GM18511 (cell line): ENCODE results near the gene AP2B1.

Source experiments
- ATAC-seq: cut with Tn5 transposase; IDR thresholded peaks from one replicate; pipeline ENCODE4 v1.9.1; 2021; ENCODE audit warnings: mild to moderate bottlenecking, moderate library complexity; ENCODE audit not compliant: unreplicated experiment

The AP2B1 gene

GRCh38 chr17:35621768-35622167 lies 34.6 kb downstream of the AP2B1 start:
- ATAC-seq, result no peak

- ATAC-seq, result no peak
Observed at GRCh38 chr17:35627417-35627816, 40.3 kb downstream of the AP2B1 start.

DNA sequence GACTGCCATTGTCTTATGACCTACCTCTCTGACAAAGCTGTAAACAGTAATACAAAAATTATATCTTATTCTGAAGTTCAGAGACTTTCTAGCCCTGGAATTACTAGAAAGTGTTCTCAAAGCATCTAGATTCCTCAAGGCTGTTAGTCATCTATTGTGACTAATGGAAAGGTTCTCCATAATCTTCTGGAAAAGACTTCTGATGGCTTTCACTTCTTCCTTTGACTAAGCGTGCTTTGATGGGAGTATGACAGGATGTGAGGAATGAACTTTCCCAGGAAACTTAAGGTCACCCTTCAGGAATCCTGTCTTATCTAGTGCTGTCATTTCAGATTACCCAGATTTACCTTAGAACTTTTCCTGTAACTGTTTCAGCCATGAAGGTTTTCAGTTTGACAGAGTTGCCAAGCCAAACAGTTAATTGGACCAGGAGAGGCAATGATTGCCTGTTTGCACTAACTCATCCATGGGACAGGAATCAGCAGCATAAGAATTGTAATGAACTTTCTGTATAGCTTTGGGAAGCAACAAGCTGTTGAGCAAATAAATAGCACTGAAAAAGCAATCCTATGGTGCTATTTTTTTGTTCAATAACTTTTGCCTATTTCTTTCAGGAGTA lies 43.5 kb downstream of the AP2B1 start:
- no peak for ATAC-seq

DNA sequence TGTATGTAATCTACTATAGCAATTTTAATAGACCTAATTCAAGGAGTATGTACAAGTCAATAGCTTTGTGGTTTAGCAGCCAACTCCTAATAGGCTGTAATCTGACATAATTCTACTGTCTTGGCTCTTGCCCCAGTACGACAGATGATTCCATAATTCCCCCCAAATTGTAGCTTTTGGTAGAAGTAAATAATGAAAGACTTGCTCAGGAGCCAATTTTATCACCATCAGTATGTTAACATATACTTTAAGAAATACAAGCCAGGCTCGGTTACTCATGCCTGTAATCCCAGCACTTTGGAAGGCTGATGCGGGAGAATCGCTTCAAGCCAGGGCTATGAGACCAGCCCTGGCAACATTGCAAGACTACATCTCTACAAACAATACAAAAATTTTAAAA lies 53.9 kb downstream of the AP2B1 start:
- no peak for ATAC-seq

GRCh38 chr17:35645923-35646322 lies 58.8 kb downstream of the AP2B1 start:
- ATAC-seq, result no peak

DNA sequence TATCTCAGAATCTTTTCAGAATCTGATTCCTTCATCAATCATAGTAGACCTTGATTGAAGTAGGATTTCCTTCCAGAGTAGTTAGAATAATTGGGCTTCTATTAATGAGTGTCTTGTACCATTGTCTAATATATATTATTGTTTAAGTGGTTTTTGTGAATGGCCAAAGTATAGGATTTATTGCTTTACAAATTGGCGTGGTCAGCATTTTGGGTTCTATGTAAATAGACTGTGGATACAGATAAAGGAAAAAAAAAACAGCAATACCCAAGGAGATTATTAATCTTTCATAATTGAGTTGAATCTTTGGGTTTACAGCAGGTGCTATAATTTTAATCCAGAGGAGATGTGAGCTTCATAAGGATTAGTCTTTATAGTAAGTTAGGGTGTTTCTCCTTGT lies 64.3 kb downstream of the AP2B1 start:
- no peak for ATAC-seq

- no peak for ATAC-seq
Observed at GRCh38 chr17:35653619-35654361, 66.7 kb downstream of the AP2B1 start.

GRCh38 chr17:35655303-35655702 lies 68.2 kb downstream of the AP2B1 start:
- ATAC-seq, result no peak

GRCh38 chr17:35660902-35661301 lies 73.8 kb downstream of the AP2B1 start:
- no peak for ATAC-seq

- no peak for ATAC-seq
Observed at GRCh38 chr17:35664685-35665084, 77.6 kb downstream of the AP2B1 start.

- no peak for ATAC-seq
Observed at GRCh38 chr17:35665662-35666061, 78.5 kb downstream of the AP2B1 start.

- ATAC-seq, result no peak
Observed at GRCh38 chr17:35666070-35666469, 78.9 kb downstream of the AP2B1 start.

DNA sequence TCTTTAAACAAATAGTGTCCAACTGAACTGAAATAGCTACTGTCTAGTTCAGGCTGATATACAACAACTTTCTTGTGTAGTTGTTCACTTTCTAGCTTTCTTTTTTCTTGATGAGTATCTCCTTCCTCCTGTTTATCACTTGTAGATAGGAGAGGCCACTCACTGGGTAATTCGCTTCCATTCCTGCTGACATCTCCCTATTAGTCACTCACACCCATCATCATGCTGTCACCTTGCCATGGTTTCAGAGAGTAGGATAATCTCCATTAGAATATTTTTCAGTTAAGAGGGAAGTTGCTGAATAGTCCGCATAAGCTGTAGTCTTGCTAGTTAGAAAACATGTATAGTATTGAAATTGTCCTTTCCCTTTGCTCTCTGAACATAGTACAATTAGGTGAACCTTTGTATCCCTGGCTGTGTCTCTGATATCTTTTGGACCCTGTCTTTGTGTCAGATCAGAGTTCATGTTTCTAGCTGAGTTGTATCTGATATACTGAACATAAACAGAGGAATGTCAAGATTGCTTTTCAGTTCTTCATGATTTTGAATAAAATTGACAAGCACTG lies 79.9 kb downstream of the AP2B1 start:
- ATAC-seq, result no peak

GRCh38 chr17:35668802-35669201 lies 81.7 kb downstream of the AP2B1 start:
- ATAC-seq, result no peak

- ATAC-seq, result no peak
Observed at GRCh38 chr17:35674552-35674951, 87.4 kb downstream of the AP2B1 start.

- ATAC-seq, result no peak
Observed at GRCh38 chr17:35676441-35676840, 89.3 kb downstream of the AP2B1 start.

GRCh38 chr17:35679007-35679682 lies 92.0 kb downstream of the AP2B1 start:
- no peak for ATAC-seq

DNA sequence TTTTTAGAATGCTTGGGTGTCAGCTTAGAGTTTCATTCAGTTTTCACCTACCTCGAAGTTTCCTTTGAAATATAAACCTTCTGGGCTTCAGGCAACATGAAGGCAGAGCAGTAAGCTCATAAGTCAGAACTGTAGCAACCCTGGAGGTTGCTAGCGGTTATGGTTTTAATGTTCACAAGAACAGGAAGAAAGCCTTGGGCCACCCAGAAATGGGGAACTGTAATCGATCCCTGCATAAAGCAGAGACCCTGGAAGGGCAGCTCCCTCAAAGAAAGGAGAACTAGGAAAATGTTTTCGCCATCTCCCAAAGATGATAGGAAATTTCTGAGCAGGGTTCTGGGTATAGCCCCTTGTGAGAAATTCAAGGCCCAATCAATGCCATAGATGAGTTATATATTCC lies 96.5 kb downstream of the AP2B1 start:
- no peak for ATAC-seq

- no peak for ATAC-seq
Observed at GRCh38 chr17:35684055-35684802, 97.1 kb downstream of the AP2B1 start.

DNA sequence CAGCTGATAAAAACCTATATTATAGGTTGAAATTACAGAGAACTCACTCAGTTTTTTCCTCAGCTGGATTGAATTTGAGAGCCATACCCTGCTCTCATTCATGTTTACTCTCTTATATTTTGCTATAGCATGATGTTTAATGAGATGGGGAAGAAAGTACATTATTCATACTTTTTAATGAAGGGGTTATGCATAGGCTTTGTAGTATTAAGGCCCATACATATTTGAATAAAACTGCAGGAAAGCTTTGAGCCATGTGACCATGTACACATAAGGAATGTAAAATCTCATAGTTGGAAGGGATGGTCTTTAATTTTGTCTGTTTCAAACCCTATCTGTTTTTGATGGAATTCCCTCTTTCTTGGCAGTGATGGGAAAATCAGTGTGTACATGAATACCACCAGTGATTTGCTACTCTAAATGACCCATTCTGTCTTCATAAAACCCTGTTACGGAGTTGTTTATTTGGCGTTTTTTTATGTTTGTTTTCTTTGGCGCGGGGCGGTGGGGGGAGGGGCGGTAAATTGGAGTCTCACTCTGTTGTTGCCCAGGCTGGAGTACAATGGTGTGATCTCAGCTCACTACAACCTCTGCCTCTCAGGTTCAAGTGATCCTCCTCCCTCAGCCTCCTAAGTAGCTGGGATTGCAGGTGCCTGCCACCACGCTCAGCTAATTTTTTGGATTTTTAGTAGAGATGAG lies 105.5 kb downstream of the AP2B1 start:
- no peak for ATAC-seq

DNA sequence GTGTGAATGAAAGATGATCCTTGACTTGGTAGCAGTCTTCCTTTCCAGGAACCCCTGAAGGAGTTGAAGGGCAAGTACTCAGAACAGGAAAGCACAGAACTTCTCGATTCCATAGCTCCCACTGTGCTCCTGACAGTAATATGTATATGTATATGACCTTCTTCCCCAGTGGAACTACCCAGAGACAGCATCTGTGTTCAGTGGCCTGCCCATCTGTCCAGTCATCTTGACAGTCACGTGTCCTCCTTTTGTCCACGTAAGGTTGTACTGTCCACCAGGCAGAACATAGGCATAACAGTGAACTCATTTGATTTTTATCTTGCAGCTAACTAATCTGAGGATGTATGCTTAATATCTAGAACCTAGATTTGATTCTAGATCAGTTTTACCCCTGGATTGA lies 106.5 kb downstream of the AP2B1 start:
- no peak for ATAC-seq
